Stromal cell of bone marrow (primary cell): ENCODE data around the gene ADRA2A.

ENCODE experiments used
- DNase-seq: peaks from one replicate; pipeline ENCODE4 v3.0.0-alpha.2; 2012; ENCODE audit warnings: low read depth

The ADRA2A gene

DNA sequence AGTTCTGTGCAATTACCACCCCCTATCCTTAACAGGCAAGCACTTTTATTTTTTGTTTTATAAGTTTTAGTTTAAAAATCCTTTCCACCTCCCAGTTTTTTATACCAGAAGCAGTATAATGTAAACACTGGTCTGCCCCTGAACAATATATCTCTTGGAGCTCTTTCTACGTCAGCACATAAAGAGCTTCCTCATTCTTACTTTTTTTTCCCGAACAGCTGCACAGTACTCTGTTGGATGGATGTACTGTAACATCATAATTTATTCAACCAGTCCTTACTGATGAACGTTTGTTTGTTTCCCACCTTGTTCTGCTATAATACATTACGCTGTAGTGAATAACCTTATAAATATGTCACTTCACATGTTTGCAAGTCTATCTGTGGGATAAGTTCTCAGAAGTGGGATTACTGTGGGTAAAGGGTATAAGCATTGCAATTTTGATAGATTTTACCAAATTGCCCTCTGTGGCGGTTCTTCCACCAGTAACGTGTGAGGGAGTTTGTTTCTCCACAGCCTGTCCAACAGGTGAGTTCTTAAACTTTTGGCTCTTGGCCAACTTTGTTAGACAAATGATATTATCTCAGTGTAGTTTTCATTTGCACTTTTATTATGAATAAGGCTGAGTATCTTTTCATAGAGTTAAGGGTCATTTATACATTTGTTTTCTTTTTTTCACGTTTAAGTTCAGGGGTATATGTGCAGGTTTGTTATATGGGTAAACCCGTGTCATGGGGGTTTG is 32.8 kb downstream of the ADRA2A start:
- DNase-seq, result no peak

- no peak for DNase-seq
Measured at GRCh38 chr10:111110771-111111170, 33.9 kb downstream of the ADRA2A start.

DNA sequence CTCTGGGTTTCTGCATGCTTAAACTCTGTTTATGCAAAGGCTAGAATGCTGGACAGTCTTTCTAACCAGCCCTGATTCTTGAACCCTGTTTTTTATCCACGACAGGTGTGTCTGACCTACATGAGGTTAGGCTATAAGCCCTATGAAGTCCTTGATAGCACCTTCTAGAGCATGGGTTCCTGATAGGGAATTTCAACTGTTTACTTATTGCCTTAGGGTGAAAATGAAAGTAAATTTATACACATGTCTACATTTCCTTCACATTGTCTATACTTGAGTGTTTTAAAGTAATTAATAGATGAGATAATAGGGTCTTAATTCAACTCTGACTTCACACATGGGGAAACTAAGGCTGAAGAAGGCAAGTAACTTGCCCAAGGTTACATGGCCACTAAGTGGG is 35.5 kb downstream of the ADRA2A start:
- DNase-seq, result no peak

DNA sequence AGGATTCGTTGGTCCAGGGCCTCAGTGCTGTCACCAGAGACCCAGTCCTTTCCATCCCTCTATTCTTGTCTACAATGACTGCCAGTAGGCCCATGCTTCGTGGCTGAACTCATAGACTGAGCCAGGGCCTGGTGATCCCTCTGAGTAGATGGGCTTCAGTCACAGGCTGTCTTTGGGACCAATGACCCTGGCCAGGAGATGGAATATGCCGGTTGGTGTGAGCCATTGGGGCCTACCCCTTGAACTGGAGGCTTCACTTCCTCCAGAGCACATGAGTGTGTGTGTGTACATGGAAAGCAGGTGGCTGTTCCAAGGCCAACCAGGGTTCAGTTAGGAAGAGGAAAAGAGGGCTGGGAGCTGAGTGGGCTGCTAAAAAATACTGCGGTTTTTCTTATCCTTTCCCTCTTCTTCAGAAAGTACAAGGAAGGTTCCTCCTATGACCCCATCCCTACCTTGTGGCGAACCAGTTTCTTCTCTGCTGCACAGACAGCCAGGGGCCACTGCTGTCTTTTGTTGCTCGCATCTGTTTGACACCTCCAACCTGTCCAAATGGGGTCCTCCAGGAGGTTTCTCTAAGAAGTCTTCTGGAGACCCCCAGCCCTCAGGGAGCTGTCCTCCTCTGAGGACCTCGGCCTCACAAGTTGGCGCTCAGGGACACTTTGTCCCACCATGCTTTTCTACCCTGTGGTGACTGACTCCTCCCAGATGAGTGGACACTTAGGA is 36.6 kb downstream of the ADRA2A start:
- no peak for DNase-seq

GRCh38 chr10:111113961-111114757 is 37.3 kb downstream of the ADRA2A start:
- peak; percentile 11 for DNase-seq

DNA sequence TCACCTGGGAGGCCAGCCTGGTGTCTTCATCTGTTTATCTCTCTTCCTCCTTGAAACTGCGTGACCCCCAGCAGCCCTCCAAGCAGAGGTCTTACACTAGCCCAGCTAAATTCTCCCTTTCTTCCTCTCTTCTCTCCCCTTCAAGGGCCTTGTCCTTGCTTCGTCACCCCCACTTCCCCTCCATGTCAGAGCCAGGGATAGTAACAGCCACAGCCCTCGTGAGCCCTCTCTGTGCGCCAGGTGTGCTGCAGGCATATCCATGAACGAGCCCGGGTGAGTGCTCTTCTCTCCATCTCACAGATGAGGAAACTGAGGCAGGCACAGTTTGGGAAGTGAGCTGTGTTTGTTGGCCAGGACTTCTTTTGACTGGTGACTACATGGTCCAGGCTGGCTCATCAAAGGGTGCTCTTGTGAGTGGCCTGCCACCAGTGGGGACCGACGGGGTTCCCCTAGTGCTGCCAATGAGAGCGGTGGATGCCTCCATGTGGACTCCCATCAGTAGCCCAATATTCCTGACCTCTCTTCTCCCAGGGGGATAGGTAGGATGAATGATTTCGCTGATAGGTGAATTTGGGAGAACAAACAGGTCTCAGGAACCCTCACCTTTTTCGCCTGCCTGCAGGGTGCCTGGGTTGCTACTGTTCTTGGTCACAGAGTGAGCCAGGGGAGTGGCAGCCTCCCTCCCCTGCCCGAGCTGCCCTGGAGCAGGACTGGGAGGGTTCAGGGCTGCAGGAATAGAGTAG is 38.1 kb downstream of the ADRA2A start:
- no peak for DNase-seq

DNA sequence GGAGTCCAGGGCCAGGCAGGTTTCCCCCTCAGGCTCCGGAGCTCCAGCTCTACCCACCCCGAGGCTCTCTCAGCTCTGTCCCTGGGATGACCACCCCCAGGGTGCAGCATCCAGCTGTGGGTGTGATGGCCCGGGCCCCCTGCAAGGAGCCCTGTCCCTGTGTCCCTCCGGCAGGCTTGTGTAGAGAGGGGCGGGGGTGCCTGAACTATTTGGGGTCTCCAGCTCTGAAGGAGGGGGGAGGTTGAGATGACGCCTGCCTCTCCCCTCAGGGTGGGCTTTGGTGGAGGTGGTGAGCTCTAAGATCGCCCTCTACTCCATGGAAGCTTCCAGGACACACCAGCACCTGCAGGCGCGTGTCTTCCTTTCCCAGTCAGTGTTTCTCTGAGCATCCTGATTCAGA is 39.4 kb downstream of the ADRA2A start:
- no peak for DNase-seq

GRCh38 chr10:111116762-111117445 is 40.1 kb downstream of the ADRA2A start:
- DNase-seq, result no peak

DNA sequence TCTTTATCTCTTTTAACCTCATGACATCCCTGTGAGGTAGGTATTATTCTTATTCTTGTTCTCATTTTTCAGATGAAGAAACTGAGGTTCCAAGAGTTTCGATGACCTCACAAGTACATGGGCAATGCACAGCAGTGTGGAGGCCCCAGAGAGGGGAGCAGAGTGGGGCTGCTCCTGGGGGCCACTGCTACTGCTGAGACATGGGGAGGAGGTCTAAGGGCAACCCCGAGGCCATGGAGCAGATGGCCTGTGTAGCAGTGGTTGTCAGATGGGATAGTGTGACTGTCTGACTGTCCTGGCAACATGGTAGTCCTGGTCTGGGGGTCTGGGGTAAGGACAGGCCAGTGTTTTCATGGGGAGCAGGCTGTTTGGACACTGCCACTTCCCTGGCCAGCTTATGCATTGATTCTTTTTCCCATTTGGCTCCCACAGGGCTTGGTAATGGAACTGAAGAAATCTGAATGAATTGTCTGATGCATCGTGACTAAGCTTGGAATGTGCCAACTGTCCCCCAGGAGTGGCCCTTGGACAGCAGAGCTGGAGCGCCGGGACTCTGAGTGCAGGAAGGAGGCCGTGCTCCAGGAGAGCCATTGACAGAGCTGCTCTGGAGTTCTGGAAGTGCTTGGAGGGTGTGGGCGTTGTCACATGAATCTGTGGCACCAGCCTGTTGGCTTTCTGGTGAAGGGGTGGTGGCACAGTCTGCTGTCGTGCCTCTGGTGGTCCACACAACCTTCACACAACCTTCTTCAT is 40.9 kb downstream of the ADRA2A start:
- no peak for DNase-seq

DNA sequence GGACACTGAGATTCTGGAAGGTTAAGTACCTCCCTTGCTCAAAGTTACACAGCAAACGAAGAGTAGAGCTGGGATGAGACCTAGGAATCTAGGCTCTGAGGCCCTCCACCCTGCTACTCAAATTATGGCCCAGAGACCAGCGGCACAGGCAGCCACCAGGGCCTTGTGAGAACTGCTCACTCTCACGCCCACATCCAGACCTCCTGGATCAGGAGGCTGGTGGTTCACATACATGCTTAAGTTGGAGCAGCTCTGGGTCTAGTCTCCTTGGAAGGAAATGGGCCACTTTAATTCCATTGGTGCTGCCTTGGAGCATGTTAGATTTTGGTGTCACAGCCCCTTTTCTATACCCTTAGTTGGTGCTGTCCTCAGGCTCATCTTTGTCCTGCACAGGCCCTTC is 41.9 kb downstream of the ADRA2A start:
- no peak for DNase-seq

GRCh38 chr10:111119637-111120036 is 42.8 kb downstream of the ADRA2A start:
- no peak for DNase-seq

- DNase-seq, result no peak
Measured at GRCh38 chr10:111122127-111122526, 45.3 kb downstream of the ADRA2A start.

DNA sequence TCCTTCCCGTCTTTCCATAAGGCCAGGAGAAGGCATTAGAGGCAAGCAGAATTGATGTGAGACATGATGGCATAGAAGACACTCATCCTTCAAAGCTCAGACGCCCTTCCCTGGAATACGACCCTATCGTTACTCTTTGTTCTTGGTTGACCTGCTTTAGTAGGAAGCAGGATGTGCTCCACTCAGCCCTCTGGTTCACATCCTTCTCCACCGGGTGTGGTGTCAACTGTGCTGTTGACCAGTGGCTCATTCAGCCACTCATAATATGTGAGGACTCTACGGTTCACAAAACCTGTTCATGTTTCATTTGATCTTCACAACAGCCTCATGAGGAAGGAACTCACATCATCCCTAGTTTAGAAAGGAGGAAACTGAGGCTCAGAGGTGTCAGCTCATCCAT is 47.1 kb downstream of the ADRA2A start:
- no peak for DNase-seq

DNA sequence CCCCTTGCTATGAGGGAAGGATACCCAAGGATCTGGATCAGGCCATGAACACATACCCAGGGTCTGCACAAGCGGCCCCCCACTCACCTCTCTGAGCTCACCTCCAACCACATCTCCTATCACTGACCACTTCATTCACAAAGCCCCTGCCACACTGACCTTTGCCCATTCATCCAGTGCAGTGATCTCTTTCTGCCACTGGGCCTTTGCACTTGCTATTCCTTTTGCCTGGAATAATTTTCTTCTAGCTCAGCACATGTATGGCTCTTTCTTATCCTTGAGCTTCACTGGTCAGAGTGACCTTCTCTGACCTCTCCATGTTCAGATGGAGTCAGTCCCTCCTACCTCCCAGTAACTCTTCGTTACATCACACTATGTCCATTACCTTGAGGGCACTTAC is 48.3 kb downstream of the ADRA2A start:
- DNase-seq, result no peak

- peak; percentile 76 for DNase-seq
Measured at GRCh38 chr10:111126077-111126476, 49.2 kb downstream of the ADRA2A start.

- no peak for DNase-seq
Measured at GRCh38 chr10:111127081-111127848, 50.4 kb downstream of the ADRA2A start.

DNA sequence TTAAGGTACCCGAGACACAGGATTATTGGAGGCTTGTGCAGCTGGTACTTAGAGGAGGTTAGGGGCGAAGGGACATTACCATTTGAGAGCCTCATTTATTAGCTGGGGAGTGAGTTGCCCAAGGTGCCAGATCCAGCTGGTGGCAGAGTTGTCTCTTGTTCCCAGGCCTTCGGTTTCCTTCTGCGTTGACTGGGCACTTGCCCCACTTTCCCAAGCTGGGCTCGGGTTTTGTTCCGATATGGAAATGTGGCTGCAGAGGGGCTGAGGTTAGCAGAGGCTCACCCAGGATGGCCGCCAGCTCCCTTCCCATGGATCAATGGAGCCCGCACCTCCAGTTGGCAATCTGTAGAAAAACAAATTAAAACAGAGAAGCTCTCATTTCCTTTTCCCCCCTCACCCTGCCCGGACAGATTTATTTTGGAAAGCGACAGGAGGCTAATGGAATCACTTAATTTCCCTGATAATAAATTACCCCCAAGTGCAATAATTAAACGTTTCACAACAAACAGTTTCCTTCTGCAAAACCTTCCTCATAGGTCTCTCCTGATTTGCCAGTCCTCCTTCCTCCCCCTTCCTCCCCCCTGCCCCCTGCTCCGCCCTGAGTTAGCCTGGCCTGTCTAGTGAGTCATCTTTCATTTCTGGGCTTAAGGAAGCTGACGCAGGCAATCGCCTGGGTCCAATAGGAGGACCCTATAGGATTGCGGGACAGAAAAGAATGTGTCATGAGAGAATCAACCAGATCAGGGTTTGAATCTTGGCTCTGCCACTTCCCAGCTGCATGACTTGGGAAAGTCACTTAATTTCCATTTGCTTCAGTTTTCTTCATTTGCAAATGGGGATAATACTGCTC is 51.7 kb downstream of the ADRA2A start:
- DNase-seq, result peak; percentile 61

GRCh38 chr10:111129363-111129762 is 52.5 kb downstream of the ADRA2A start:
- no peak for DNase-seq

- no peak for DNase-seq
Measured at GRCh38 chr10:111130471-111130870, 53.6 kb downstream of the ADRA2A start.
